T-helper 9 cell (primary cell): ENCODE measurements around the gene CNTNAP5.

Experiments used
- DNase-seq: peaks from one replicate; pipeline ENCODE4 v3.0.0-alpha.2; 2020

Gene CNTNAP5

DNA sequence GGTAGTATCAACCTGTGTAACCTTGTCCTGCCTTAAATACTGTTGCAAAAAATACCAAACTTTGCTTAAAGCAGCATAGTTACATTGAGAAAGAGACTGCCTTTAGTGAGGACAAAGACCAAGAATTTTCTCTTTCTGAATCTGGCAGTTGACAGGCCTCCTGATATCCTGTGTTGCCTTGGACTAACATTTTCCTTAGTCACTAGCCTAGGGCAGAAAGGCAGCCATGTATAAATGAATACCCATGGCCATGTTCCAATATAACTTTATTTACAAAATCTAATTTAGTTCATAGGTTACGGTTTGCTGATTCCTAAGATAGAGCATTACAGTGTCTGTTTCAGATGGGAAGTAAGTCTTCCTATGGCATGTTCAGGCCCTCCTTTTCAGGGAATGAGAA is 895.4 kb downstream of the CNTNAP5 start:
- no peak for DNase-seq

- DNase-seq = no peak
Observed at GRCh38 chr2:124921191-124921590, 896.1 kb downstream of the CNTNAP5 start.

GRCh38 chr2:124923097-124923496 is 898.0 kb downstream of the CNTNAP5 start:
- no peak for DNase-seq

GRCh38 chr2:124933883-124934282 is 908.8 kb downstream of the CNTNAP5 start:
- no peak for DNase-seq

DNA sequence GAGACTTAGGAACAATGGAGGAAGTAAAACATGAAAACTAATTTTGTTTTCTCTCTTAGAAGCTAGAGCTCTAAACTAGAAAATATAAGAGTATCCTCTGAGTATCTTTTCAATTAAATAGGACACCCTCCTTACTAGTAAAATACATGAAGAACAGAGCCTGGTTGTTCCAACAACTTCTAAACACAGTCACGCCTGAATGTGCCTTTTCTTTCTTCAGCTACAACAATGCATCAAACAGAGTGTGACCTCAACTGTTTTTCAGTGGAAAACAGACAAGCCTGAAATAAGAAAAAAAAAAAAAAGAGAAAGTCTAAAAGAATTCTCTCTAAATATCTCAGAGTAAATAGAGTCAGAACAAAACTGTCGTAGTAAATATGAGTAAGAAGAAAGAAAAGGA is 928.8 kb downstream of the CNTNAP5 start:
- DNase-seq = no peak

DNA sequence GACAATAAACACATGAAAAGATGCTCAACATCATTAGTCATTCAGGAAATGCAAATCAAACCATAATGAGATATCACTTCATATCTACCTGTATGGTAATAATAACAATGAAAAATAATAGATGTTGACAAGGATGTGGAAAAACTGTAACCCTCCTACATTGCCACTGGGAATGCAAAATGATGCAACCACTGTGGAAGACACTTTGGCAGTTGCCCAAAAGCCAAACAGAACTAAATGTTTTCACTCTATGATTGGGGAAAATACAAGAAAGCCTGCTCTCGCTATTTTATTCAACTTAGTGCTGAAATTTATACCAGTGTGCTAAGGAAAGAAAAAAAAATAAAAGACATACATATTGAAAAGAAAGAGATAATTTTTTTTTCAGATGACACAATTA is 934.5 kb downstream of the CNTNAP5 start:
- no peak for DNase-seq

DNA sequence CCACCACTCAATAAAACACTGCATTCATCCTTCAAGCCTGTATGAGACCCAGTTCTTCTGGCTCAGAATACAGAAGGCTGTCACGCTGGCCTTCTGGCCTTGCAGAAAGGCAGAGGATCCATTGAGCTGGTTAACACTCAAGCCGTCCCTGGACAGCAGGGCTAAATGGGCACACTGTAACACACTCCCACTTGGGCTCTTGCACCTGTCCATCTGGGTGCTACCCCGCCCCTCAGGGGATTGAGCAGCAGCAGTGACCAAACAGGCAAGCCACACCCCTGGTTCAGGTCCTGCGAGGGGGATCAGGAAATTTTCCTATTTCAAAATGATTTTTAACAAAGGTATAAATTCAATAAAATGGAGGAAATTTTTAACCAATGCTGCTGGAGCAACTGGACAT is 936.0 kb downstream of the CNTNAP5 start:
- DNase-seq = no peak
